ENCODE measurements around the gene COG5. TPM values are rescaled to one million over a fixed set of nuclear protein-coding genes. Genes with fewer than 3 reads are reported as not detected.

Gene COG5
- total and polyA plus RNA-seq, 10 donors: 3.6 to 86.6 (median 48.7) TPM

DNA sequence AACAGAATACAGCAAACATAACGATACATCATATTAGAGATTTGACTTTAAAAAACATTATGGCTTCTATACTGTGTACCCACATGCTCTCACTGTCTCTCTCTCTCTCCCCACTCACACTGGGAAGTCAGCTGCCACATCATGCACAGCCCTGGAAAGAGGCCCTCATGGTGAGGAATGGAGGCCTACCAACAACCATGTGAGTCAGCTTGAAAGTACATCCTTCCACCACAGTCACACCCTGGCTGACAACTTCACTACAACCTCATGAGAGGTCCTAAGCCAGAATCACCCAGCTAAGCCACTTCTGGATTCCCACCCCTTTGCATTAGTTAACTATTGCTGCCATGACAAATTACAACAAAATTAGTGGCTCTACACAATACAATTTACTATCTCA lies 117.2 kb downstream of the COG5 start:
- Histone ChIP-seq H3K4me1 (no peaks in the 10 kb centered on the region), H3K27ac (no peak overlapping the region), H3K27me3 (replicated peaks in 1 of 7) (no peaks in the 10 kb centered on the region), H3K36me3 (peaks cover 0 to 25% (median 2%) of the 10 kb centered on the region in 6 donors), H3K4me3 (no peak overlapping the region), H3K9me3 (peaks cover 0 to 11% (median 0%) of the 10 kb centered on the region in 8 donors)
- TF ChIP-seq POLR2AphosphoS5 (IDR thresholded peaks at IDR 0.05): no peak
- TF ChIP-seq, protein P1, sequence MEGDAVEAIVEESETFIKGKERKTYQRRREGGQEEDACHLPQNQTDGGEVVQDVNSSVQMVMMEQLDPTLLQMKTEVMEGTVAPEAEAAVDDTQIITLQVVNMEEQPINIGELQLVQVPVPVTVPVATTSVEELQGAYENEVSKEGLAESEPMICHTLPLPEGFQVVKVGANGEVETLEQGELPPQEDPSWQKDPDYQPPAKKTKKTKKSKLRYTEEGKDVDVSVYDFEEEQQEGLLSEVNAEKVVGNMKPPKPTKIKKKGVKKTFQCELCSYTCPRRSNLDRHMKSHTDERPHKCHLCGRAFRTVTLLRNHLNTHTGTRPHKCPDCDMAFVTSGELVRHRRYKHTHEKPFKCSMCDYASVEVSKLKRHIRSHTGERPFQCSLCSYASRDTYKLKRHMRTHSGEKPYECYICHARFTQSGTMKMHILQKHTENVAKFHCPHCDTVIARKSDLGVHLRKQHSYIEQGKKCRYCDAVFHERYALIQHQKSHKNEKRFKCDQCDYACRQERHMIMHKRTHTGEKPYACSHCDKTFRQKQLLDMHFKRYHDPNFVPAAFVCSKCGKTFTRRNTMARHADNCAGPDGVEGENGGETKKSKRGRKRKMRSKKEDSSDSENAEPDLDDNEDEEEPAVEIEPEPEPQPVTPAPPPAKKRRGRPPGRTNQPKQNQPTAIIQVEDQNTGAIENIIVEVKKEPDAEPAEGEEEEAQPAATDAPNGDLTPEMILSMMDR (IDR thresholded peaks at IDR 0.05 in 8 of 11, conservative IDR thresholded peaks at IDR 0.05 in 3 of 11): no peak
- no peak for TF ChIP-seq POLR2A (IDR thresholded peaks at IDR 0.05)
- 94 to 100% (median 97%) methylated on average over 1 of the region's 1 CpG for WGBS, 5 donors
- intact Hi-C loops (cut with DNase I; ENCODE audit: low total_unique reads): no loop called here
- no peak for DNase-seq

DNA sequence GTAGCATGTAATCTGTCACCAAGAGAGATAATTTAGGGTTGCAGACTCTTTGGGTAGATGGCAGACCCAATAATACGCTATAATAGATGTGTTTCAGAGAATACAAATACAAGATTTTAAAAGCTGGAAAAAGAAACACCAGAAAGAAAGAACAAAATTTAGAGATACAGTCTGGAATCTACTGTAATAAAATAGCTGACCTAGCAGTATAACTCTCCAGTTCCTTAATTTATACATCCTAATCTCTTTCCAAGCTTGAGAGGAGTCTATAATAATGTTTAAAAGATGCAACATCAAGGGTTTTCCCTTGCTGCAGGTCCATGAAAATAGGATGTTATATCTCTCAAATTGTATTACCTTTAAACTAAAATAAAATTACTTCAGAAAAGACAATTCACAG lies 121.0 kb downstream of the COG5 start:
- H3K9me3 ChIP-seq: peaks cover 0 to 11% (median 0%) of the 10 kb centered on the region in 8 donors
- WGBS, 5 donors: 92 to 98% (median 97%) methylated on average over 1 of the region's 1 CpG
- H3K4me1 ChIP-seq: no peaks in the 10 kb centered on the region
- TF ChIP-seq POLR2A (IDR thresholded peaks at IDR 0.05) (no peak), POLR2AphosphoS5 (IDR thresholded peaks at IDR 0.05) (no peak)
- TF ChIP-seq, protein P1 (IDR thresholded peaks at IDR 0.05 in 8 of 11, conservative IDR thresholded peaks at IDR 0.05 in 3 of 11): no peak
- H3K27ac ChIP-seq: no peak overlapping the region
- H3K36me3 ChIP-seq: peaks cover 0 to 6% (median 0%) of the 10 kb centered on the region in 6 donors
- DNase-seq: no peak
- H3K27me3 ChIP-seq (replicated peaks in 1 of 7): no peaks in the 10 kb centered on the region
- H3K4me3 ChIP-seq: no peak overlapping the region
- intact Hi-C loops (cut with DNase I; ENCODE audit: low total_unique reads): no loop called here

DNA sequence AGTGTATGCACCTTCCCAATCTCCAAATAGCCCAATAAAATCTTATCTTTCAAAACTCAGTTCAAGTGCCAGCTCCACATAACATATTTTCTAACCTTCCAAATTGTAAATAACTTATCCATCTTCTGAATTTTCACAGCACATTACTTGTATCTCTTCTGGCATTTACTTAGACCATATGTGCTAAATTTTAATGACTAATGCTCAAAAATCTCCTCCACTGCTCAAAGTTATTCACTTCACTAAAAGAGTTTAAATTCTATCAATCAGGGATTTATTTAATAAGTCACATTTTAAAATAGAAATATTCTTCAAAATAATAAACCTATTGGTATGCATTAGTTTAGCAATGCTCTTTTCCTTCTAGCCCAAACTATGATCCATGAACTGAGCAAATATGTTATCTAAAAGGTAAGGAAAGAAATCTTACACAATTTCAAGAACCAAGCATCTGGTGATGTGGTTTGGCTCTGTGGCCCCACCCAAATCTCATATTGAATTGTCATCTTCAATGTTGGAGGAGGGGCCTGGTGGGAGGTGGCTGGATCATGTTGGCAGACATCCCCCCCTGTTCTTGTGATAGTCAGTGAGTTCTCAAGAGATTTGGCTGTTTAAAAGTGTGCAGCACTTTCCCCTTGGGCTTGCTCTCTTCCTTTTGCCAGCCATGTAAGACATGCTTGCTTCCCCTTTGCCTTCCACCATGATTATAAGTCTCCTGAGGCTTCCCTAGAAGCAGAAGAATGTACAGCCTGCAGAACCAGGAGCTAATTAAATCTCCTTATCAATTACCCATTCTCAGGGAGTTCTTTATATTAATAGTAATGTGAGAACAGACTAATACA lies 121.9 kb downstream of the COG5 start:
- intact Hi-C loops (cut with DNase I; ENCODE audit: low total_unique reads): no loop called here
- Histone ChIP-seq H3K27me3 (replicated peaks in 1 of 7) (no peaks in the 10 kb centered on the region), H3K4me3 (no peak overlapping the region), H3K9me3 (peaks cover 0 to 11% (median 0%) of the 10 kb centered on the region in 8 donors), H3K4me1 (no peaks in the 10 kb centered on the region), H3K36me3 (peaks cover 0 to 6% (median 0%) of the 10 kb centered on the region in 6 donors), H3K27ac (no peak overlapping the region)
- TF ChIP-seq POLR2AphosphoS5 (IDR thresholded peaks at IDR 0.05): no peak
- TF ChIP-seq, protein P1 (IDR thresholded peaks at IDR 0.05 in 8 of 11, conservative IDR thresholded peaks at IDR 0.05 in 3 of 11): no peak
- TF ChIP-seq POLR2A (IDR thresholded peaks at IDR 0.05): no peak
- DNase-seq: no peak

DNA sequence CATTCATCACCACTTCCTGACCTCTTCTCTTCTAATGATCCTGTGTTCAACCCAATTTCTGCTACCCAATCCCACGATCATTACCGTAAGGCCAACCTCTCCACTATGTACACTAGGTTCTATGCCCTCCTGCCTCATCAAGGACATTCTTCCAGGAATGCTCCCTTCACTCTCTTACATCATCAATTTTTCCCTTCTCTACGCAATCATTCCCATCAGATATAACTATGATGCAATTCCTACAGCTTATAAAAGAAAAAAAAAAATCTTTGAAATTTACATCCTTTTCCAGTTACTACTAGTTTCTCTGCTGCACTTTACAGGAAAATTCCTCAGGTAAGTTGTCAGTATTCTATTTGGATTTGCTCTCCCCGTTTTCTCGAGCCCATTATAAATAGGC lies 124.7 kb downstream of the COG5 start:
- TF ChIP-seq POLR2AphosphoS5 (IDR thresholded peaks at IDR 0.05) (no peak), POLR2A (IDR thresholded peaks at IDR 0.05) (no peak)
- TF ChIP-seq, protein P1 (IDR thresholded peaks at IDR 0.05 in 8 of 11, conservative IDR thresholded peaks at IDR 0.05 in 3 of 11): no peak
- H3K36me3 ChIP-seq: peaks cover 0 to 6% (median 0%) of the 10 kb centered on the region in 6 donors
- DNase-seq: no peak
- H3K4me1 ChIP-seq: no peaks in the 10 kb centered on the region
- WGBS, 5 donors: 93 to 97% (median 95%) methylated on average over 5 of the region's 5 CpGs
- intact Hi-C loops (cut with DNase I; ENCODE audit: low total_unique reads): no loop called here
- peaks cover 0 to 23% (median 0%) of the 10 kb centered on the region in 8 donors for H3K9me3 ChIP-seq
- H3K4me3 ChIP-seq: no peak overlapping the region
- no peak overlapping the region for H3K27ac ChIP-seq
- no peaks in the 10 kb centered on the region for H3K27me3 ChIP-seq (replicated peaks in 1 of 7)
